GM23338 (cell line): Measurements from ENCODE around the gene PPIL1.

Source experiments
- EZH2 ChIP-seq: fragments of 200-600 bp; sonication (generic); IDR thresholded peaks from one replicate; pipeline ENCODE4 v1.8.0; 2017; ENCODE audit warnings: antibody characterized with exemption, mild to moderate bottlenecking, low read depth; ENCODE audit not compliant: unreplicated experiment
- JUNB ChIP-seq: IDR thresholded peaks from one replicate; pipeline ENCODE4 v1.6.1; 2016; ENCODE audit warnings: antibody characterized with exemption; ENCODE audit not compliant: unreplicated experiment
- POLR2AphosphoS5 ChIP-seq: IDR thresholded peaks from 2 replicates; pipeline ENCODE4 v1.6.1; 2016; ENCODE audit warnings: antibody characterized with exemption, low read depth
- TF ChIP-seq, protein P1 (sequence below), 2 experiments: fragments of 200-600 bp in 1 of 2; sonication (generic) in 1 of 2; conservative IDR thresholded peaks; 2 replicates each; pipeline versions ENCODE4 v1.5.1 to v1.6.1; 2016 to 2017; ENCODE audit warnings: antibody characterized with exemption in 2 of 2, low read depth in 2 of 2, mild to moderate bottlenecking in 2 of 2, moderate library complexity in 1 of 2

DNA sequence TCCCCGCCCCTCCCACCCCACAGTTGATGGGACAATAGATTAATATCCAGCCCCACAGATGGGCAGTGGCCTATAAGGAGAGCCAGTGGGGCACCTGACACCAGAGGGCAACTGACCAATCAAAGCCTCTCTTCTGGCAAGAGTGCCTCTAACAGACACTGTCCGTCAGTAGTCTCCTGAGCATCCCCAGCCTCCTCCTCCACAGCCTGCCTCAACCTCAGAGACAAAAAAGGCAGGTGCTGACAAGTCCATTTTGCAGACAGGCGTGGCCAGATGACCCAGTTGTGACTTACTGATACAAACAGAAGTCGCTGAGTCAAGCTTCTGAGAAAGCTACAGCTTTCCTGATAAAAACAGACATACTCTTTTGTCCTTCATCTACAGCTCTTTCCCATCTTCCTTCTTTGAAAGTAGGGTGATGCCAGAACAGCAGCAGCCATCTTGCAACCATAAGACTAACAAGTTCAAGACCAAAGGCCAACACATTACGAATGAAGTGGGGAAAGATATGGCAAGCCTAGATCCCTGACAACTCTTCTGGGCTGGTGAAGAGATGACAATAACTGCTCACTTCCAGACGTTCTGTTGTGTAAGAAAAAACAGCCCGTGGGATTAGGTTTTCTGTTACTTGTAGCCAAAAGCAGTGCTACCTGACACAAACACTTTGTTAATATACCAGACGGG is 12.3 kb downstream of the PPIL1 start:
- TF ChIP-seq, protein P1, sequence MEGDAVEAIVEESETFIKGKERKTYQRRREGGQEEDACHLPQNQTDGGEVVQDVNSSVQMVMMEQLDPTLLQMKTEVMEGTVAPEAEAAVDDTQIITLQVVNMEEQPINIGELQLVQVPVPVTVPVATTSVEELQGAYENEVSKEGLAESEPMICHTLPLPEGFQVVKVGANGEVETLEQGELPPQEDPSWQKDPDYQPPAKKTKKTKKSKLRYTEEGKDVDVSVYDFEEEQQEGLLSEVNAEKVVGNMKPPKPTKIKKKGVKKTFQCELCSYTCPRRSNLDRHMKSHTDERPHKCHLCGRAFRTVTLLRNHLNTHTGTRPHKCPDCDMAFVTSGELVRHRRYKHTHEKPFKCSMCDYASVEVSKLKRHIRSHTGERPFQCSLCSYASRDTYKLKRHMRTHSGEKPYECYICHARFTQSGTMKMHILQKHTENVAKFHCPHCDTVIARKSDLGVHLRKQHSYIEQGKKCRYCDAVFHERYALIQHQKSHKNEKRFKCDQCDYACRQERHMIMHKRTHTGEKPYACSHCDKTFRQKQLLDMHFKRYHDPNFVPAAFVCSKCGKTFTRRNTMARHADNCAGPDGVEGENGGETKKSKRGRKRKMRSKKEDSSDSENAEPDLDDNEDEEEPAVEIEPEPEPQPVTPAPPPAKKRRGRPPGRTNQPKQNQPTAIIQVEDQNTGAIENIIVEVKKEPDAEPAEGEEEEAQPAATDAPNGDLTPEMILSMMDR (conservative IDR thresholded peaks at IDR 0.05; ENCODE audit: low read depth in 2 of 2), result no peak
- TF ChIP-seq EZH2, result no peak
- no peak for TF ChIP-seq JUNB
- TF ChIP-seq POLR2AphosphoS5, result no peak
